GM19397 (cell line): ENCODE measurements around the gene NDFIP1.
"Not testable (repeated sequence)": the region's sequence is repeated elsewhere in the genome, so short reads cannot be mapped to it uniquely, and the experiment has no call there.

Experiments used
- ATAC-seq: cut with Tn5 transposase; IDR thresholded peaks from one replicate; pipeline ENCODE4 v1.9.1; 2021; ENCODE audit warnings: mild to moderate bottlenecking, moderate library complexity; ENCODE audit not compliant: unreplicated experiment

NDFIP1 gene

GRCh38 chr5:142183561-142183960 lies 75.0 kb downstream of the NDFIP1 start:
- ATAC-seq = no peak

- no peak for ATAC-seq
Measured at GRCh38 chr5:142184988-142185387, 76.4 kb downstream of the NDFIP1 start.

GRCh38 chr5:142186514-142186856 lies 77.9 kb downstream of the NDFIP1 start:
- no peak for ATAC-seq

GRCh38 chr5:142186857-142187594 lies 78.4 kb downstream of the NDFIP1 start:
- no peak for ATAC-seq

GRCh38 chr5:142188691-142189090 lies 80.1 kb downstream of the NDFIP1 start:
- not testable (repeated sequence) for ATAC-seq

- no peak for ATAC-seq
Measured at GRCh38 chr5:142189813-142190212, 81.2 kb downstream of the NDFIP1 start.

GRCh38 chr5:142191776-142192175 lies 83.2 kb downstream of the NDFIP1 start:
- ATAC-seq = no peak

GRCh38 chr5:142192286-142193113 lies 83.9 kb downstream of the NDFIP1 start:
- ATAC-seq = no peak

- no peak for ATAC-seq
Measured at GRCh38 chr5:142193114-142193428, 84.5 kb downstream of the NDFIP1 start.

GRCh38 chr5:142197098-142197497 lies 88.5 kb downstream of the NDFIP1 start:
- no peak for ATAC-seq

- ATAC-seq = no peak
Measured at GRCh38 chr5:142197781-142198180, 89.2 kb downstream of the NDFIP1 start.

- no peak for ATAC-seq
Measured at GRCh38 chr5:142199388-142199787, 90.8 kb downstream of the NDFIP1 start.

GRCh38 chr5:142200387-142200786 lies 91.8 kb downstream of the NDFIP1 start:
- no peak for ATAC-seq

GRCh38 chr5:142201471-142201887 lies 92.9 kb downstream of the NDFIP1 start:
- no peak for ATAC-seq

- ATAC-seq = no peak
Measured at GRCh38 chr5:142202282-142202681, 93.7 kb downstream of the NDFIP1 start.
